Liver (tissue), 9 donors: ENCODE results near the gene RXRB. TPM values are rescaled to one million over a fixed set of nuclear protein-coding genes. Genes with fewer than 3 reads are reported as not detected.

ENCODE experiments used
- DNase-seq: peaks from one replicate; pipeline ENCODE4 v3.0.0-alpha.2; 2017; ENCODE audit warnings: low spot score
- H3K27ac ChIP-seq, 2 donors: one replicate each; pipeline ENCODE4 v1.7.0; 2013; ENCODE audit warnings: inconsistent platforms in 2 of 2, low read length in 2 of 2, control low read depth in 1 of 2, low read depth in 1 of 2, mild to moderate bottlenecking in 1 of 2
- H3K27me3 ChIP-seq, 4 donors: one replicate each; pipeline versions ENCODE4 v1.6.1 to v1.7.0; 2013; ENCODE audit warnings: low read length in 3 of 4, inconsistent platforms in 1 of 4, mild to moderate bottlenecking in 1 of 4, moderate library complexity in 1 of 4; ENCODE audit not compliant: control insufficient read depth in 4 of 4, insufficient read depth in 4 of 4
- H3K36me3 ChIP-seq, 4 donors: one replicate each; pipeline versions ENCODE4 v1.6.1 to v1.7.0; 2013; ENCODE audit warnings: low read length in 3 of 4, mild to moderate bottlenecking in 3 of 4, low read depth in 1 of 4, moderate library complexity in 1 of 4; ENCODE audit not compliant: control insufficient read depth in 4 of 4, insufficient read depth in 3 of 4
- H3K4me1 ChIP-seq, 4 donors: one replicate each; pipeline versions ENCODE4 v1.6.1 to v1.7.0; 2013; ENCODE audit warnings: low read length in 3 of 4, mild to moderate bottlenecking in 3 of 4, moderate library complexity in 1 of 4; ENCODE audit not compliant: control insufficient read depth in 4 of 4, insufficient read depth in 4 of 4
- H3K4me3 ChIP-seq, 3 donors: one replicate each; pipeline versions ENCODE4 v1.6.1 to v1.7.0; 2013; ENCODE audit warnings: low read length in 3 of 3, control low read depth in 1 of 3, low read depth in 1 of 3, mild to moderate bottlenecking in 1 of 3
- H3K9ac ChIP-seq, 2 donors: one replicate each; pipeline ENCODE4 v1.7.0; 2013; ENCODE audit warnings: low read length in 2 of 2, mild to moderate bottlenecking in 2 of 2, moderate library complexity in 2 of 2, control low read depth in 1 of 2, low read depth in 1 of 2
- H3K9me3 ChIP-seq, 4 donors: one replicate each; pipeline versions ENCODE4 v1.6.1 to v1.7.0; 2013; ENCODE audit warnings: low read length in 3 of 4; ENCODE audit not compliant: control insufficient read depth in 4 of 4
- EGR1 ChIP-seq, 2 donors: IDR thresholded peaks; 2 replicates each; pipeline ENCODE4 v1.6.1; 2016 to 2018; ENCODE audit warnings: antibody characterized with exemption in 2 of 2, low read depth in 2 of 2
- FOXA2 ChIP-seq: IDR thresholded peaks from 2 replicates; pipeline ENCODE4 v1.6.1; 2016; ENCODE audit warnings: antibody characterized with exemption
- GABPA ChIP-seq, 2 donors: IDR thresholded peaks in 1 of 2; conservative IDR thresholded peaks in 1 of 2; 2 replicates each; pipeline ENCODE4 v1.6.1; 2016; ENCODE audit warnings: antibody characterized with exemption in 2 of 2, mild to moderate bottlenecking in 1 of 2, moderate library complexity in 1 of 2
- HNF4A ChIP-seq, 2 donors: conservative IDR thresholded peaks; 2 replicates each; pipeline ENCODE4 v1.6.1; 2016; ENCODE audit warnings: antibody characterized with exemption in 2 of 2, mild to moderate bottlenecking in 2 of 2
- JUND ChIP-seq, 2 donors: IDR thresholded peaks; 2 replicates each; pipeline ENCODE4 v1.6.1; 2016; ENCODE audit warnings: antibody characterized with exemption in 2 of 2
- NR2F2 ChIP-seq: IDR thresholded peaks from 2 replicates; pipeline ENCODE4 v1.6.1; 2016; ENCODE audit warnings: antibody characterized with exemption
- RAD21 ChIP-seq, 2 donors: IDR thresholded peaks; 2 replicates each; pipeline ENCODE4 v1.6.1; 2016; ENCODE audit warnings: antibody characterized with exemption in 2 of 2, mild to moderate bottlenecking in 2 of 2
- SP1 ChIP-seq: IDR thresholded peaks from 2 replicates; pipeline ENCODE4 v1.6.1; 2018; ENCODE audit warnings: antibody characterized with exemption, mild to moderate bottlenecking
- TAF1 ChIP-seq: conservative IDR thresholded peaks from 2 replicates; pipeline ENCODE4 v1.6.1; 2016; ENCODE audit warnings: antibody characterized with exemption, mild to moderate bottlenecking
- YY1 ChIP-seq: IDR thresholded peaks from 2 replicates; pipeline ENCODE4 v1.6.1; 2016; ENCODE audit warnings: antibody characterized with exemption, mild to moderate bottlenecking
- WGBS: extraction: QIAGEN DNeasy Blood & Tissue Kit; methylation state at CpG from one replicate; pipeline ENCODE4 v1.1.7; 2013; 5-methylcytosine and 5-hydroxymethylcytosine counted together
- polyA plus RNA-seq, 2 donors: library from polyadenylated mRNA; stranded (reverse) in 1 of 2; unstranded in 1 of 2; fragments of 200-250 nt in 1 of 2; fragments of >200 nt in 1 of 2; fragmentation: Nextera tagmentation in 1 of 2; extraction: Ambion mirVana in 1 of 2; gene quantifications; one replicate each; pipeline versions ENCODE4 v1.2.1 to v1.2.3, GENCODE V29; 2013 to 2015
- total RNA-seq, 2 donors: library from RNA; depleted of rRNA; stranded (reverse); fragments of >200 nt; gene quantifications; one replicate each; pipeline ENCODE4 v1.2.3, GENCODE V29; 2014
- TF ChIP-seq, protein P1 (sequence below): IDR thresholded peaks from 2 replicates; pipeline ENCODE4 v1.6.1; 2016; ENCODE audit warnings: antibody characterized with exemption, mild to moderate bottlenecking
- TF ChIP-seq, protein P2 (sequence below): IDR thresholded peaks from 2 replicates; pipeline ENCODE4 v1.6.1; 2016; ENCODE audit warnings: antibody characterized with exemption
- TF ChIP-seq, protein P3 (sequence below): fragments of 150-350 bp; IDR thresholded peaks from 2 replicates; pipeline ENCODE4 v1.5.1; 2017; ENCODE audit warnings: improper control_type of control experiment, low read depth, low read length; ENCODE audit not compliant: missing input control
- TF ChIP-seq, protein P4 (sequence below): IDR thresholded peaks from 2 replicates; pipeline ENCODE4 v1.6.1; 2016; ENCODE audit warnings: antibody characterized with exemption
- donor health status: healthy.
- donor health status: healthy.
- donor health status: healthy.
- donor health status: healthy.
- donor health status: healthy.

Gene RXRB
- total and polyA plus RNA-seq, 4 donors: 7.7 to 19.4 (median 11.7) TPM

DNA sequence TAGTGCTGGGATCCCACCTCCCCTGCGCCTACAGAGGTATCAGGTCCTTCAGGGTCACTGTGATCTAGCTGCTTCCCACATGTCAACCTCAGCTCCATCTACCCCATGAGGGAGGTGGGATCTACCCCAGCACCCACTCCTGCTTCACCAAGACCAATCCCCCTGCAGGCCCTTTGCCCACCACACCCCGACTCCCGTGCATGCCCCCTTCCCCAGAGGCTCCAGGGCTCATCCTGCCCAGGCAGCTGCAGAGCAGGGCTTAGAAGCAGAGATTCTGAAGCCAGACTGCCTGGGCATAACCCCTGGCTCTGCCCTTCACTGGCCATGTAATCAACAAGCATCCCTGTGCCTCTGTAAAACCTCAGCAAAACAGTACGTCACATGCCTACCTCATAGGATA, 25.7 kb downstream of the RXRB start:
- Histone ChIP-seq H3K4me1 (no peaks in the 10 kb centered on the region), H3K36me3 (no peaks in the 10 kb centered on the region), H3K9ac (no peak overlapping the region), H3K27ac (no peak overlapping the region), H3K9me3 (no peaks in the 10 kb centered on the region), H3K4me3 (no peak overlapping the region), H3K27me3 (no peaks in the 10 kb centered on the region)
- TF ChIP-seq, protein P1, sequence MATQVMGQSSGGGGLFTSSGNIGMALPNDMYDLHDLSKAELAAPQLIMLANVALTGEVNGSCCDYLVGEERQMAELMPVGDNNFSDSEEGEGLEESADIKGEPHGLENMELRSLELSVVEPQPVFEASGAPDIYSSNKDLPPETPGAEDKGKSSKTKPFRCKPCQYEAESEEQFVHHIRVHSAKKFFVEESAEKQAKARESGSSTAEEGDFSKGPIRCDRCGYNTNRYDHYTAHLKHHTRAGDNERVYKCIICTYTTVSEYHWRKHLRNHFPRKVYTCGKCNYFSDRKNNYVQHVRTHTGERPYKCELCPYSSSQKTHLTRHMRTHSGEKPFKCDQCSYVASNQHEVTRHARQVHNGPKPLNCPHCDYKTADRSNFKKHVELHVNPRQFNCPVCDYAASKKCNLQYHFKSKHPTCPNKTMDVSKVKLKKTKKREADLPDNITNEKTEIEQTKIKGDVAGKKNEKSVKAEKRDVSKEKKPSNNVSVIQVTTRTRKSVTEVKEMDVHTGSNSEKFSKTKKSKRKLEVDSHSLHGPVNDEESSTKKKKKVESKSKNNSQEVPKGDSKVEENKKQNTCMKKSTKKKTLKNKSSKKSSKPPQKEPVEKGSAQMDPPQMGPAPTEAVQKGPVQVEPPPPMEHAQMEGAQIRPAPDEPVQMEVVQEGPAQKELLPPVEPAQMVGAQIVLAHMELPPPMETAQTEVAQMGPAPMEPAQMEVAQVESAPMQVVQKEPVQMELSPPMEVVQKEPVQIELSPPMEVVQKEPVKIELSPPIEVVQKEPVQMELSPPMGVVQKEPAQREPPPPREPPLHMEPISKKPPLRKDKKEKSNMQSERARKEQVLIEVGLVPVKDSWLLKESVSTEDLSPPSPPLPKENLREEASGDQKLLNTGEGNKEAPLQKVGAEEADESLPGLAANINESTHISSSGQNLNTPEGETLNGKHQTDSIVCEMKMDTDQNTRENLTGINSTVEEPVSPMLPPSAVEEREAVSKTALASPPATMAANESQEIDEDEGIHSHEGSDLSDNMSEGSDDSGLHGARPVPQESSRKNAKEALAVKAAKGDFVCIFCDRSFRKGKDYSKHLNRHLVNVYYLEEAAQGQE: no peak
- TF ChIP-seq, protein P2, sequence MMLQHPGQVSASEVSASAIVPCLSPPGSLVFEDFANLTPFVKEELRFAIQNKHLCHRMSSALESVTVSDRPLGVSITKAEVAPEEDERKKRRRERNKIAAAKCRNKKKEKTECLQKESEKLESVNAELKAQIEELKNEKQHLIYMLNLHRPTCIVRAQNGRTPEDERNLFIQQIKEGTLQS: no peak
- TF ChIP-seq TAF1 (no peak), RAD21 (IDR thresholded peaks at IDR 0.05) (no peak), HNF4A (conservative IDR thresholded peaks at IDR 0.05) (no peak), JUND (IDR thresholded peaks at IDR 0.05) (no peak), YY1 (no peak), NR2F2 (no peak), GABPA (IDR thresholded peaks at IDR 0.05 in 1 of 2, conservative IDR thresholded peaks at IDR 0.05 in 1 of 2) (no peak), SP1 (no peak), FOXA2 (no peak)
- TF ChIP-seq, protein P3, sequence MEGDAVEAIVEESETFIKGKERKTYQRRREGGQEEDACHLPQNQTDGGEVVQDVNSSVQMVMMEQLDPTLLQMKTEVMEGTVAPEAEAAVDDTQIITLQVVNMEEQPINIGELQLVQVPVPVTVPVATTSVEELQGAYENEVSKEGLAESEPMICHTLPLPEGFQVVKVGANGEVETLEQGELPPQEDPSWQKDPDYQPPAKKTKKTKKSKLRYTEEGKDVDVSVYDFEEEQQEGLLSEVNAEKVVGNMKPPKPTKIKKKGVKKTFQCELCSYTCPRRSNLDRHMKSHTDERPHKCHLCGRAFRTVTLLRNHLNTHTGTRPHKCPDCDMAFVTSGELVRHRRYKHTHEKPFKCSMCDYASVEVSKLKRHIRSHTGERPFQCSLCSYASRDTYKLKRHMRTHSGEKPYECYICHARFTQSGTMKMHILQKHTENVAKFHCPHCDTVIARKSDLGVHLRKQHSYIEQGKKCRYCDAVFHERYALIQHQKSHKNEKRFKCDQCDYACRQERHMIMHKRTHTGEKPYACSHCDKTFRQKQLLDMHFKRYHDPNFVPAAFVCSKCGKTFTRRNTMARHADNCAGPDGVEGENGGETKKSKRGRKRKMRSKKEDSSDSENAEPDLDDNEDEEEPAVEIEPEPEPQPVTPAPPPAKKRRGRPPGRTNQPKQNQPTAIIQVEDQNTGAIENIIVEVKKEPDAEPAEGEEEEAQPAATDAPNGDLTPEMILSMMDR: no peak
- TF ChIP-seq, protein P4, sequence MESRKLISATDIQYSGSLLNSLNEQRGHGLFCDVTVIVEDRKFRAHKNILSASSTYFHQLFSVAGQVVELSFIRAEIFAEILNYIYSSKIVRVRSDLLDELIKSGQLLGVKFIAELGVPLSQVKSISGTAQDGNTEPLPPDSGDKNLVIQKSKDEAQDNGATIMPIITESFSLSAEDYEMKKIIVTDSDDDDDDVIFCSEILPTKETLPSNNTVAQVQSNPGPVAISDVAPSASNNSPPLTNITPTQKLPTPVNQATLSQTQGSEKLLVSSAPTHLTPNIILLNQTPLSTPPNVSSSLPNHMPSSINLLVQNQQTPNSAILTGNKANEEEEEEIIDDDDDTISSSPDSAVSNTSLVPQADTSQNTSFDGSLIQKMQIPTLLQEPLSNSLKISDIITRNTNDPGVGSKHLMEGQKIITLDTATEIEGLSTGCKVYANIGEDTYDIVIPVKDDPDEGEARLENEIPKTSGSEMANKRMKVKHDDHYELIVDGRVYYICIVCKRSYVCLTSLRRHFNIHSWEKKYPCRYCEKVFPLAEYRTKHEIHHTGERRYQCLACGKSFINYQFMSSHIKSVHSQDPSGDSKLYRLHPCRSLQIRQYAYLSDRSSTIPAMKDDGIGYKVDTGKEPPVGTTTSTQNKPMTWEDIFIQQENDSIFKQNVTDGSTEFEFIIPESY: no peak
- DNase-seq: no peak
- WGBS: 94% methylated on average over 4 of the region's 4 CpGs

DNA sequence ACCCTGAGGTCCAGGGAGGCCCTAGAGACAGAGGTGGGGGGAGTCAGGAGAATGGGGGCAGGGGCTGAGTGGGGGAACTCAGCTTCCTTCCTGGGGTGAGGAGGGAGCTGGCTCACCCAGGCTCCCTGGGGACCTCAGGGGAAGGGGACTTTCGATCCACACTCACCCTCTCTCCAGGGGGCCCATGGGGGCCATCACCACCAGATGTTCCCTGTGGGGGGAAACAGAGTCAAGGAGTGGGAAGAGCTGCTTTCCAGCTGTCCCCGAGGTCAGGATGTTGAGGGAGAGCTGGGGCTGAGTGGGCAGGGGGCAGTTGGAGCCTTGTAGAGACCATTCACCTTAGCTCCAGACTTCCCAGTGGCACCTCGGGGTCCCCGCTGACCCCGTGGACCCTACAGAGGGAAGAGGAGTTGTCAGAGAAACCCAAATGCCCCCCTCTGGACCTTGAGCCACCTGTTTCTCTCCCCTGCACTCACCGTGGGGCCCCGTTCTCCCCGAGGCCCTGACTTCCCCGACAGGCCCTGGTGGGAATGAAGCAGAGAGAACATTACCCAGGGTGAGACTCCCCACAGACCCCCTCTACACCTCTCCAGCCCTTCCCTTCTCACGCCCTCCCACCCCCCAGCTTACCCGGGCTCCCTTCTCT, 26.8 kb downstream of the RXRB start:
- 71% methylated on average over 11 of the region's 11 CpGs for WGBS

More for the DNA sequence above, 26.8 kb downstream of the RXRB start:
- no peaks in the 10 kb centered on the region for H3K27me3 ChIP-seq
- no peaks in the 10 kb centered on the region for H3K9me3 ChIP-seq
- no peak overlapping the region for H3K27ac ChIP-seq
- TF ChIP-seq, protein P4: no peak
- TF ChIP-seq EGR1 (IDR thresholded peaks at IDR 0.05; ENCODE audit: low read depth in 2 of 2) (no peak), YY1 (no peak)
- no peaks in the 10 kb centered on the region for H3K36me3 ChIP-seq
- no peak overlapping the region for H3K9ac ChIP-seq
- H3K4me3 ChIP-seq: no peak overlapping the region
- H3K4me1 ChIP-seq: no peaks in the 10 kb centered on the region
- DNase-seq: no peak
